Uterus (tissue), 2 donors: ENCODE data around the gene TCERG1.

Experiments used
- POLR2A ChIP-seq, 2 donors: fragments of 450-650 bp; IDR thresholded peaks; one replicate each; pipeline ENCODE4 v1.6.1; 2016; ENCODE audit warnings: antibody characterized with exemption in 2 of 2, mild to moderate bottlenecking in 1 of 2, moderate library complexity in 1 of 2
- TF ChIP-seq, protein P1 (sequence below), 4 experiments: fragments of 200-600 bp in 2 of 4; fragments of 450-650 bp in 2 of 4; sonication (generic) in 2 of 4; IDR thresholded peaks; one replicate each; pipeline ENCODE4 v1.5.1; 2016 to 2019; ENCODE audit warnings: antibody characterized with exemption in 4 of 4, mild to moderate bottlenecking in 2 of 4, moderate library complexity in 1 of 4

DNA sequence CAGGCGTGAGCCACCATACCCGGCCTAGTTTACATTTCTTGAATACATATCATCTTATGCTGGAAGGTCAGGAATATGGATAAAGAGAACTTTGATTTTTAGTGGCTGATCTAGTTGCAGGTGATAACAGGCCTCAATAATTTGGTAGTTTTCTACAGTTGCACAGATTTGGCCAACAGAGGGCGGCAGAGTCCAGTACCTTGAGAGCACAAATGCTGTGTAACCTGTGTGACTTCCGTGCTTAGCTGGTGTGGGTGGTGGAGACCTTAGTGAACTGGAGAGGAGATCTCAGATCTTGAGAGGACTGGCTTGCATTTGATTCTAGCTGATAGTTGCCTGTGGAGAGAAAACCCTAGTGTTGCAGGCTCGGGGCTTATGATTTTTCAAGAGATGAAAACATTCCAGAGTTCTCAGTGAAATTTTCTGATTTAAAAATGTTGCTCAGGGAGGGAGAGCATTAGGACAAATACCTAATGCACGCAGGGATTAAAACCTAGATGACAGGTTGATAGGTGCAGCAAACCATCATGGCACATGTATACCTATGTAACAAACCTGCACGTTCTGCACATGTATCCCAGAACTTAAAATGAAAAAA, 86.2 kb downstream of the TCERG1 start:
- TF ChIP-seq, protein P1, sequence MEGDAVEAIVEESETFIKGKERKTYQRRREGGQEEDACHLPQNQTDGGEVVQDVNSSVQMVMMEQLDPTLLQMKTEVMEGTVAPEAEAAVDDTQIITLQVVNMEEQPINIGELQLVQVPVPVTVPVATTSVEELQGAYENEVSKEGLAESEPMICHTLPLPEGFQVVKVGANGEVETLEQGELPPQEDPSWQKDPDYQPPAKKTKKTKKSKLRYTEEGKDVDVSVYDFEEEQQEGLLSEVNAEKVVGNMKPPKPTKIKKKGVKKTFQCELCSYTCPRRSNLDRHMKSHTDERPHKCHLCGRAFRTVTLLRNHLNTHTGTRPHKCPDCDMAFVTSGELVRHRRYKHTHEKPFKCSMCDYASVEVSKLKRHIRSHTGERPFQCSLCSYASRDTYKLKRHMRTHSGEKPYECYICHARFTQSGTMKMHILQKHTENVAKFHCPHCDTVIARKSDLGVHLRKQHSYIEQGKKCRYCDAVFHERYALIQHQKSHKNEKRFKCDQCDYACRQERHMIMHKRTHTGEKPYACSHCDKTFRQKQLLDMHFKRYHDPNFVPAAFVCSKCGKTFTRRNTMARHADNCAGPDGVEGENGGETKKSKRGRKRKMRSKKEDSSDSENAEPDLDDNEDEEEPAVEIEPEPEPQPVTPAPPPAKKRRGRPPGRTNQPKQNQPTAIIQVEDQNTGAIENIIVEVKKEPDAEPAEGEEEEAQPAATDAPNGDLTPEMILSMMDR (IDR thresholded peaks at IDR 0.05), result peak; percentile 53 to 60 (median 58)
- TF ChIP-seq POLR2A (IDR thresholded peaks at IDR 0.05), result no peak
